ENCODE measurements around the gene PLEKHG4B.

PLEKHG4B gene

GRCh38 chr5:191036-191948, 99.3 kb downstream of the PLEKHG4B start, which contains the start of gene LRRC14B:
Gene LRRC14B, plus strand, starts transcription at chr5:191495. Its CDS starts 44 bp downstream, at chr5:191539.
- DNase-seq, result no peak

- no peak for DNase-seq
Observed at GRCh38 chr5:191949-192690, 100.2 kb downstream of the PLEKHG4B start.

GRCh38 chr5:192691-192969, 100.7 kb downstream of the PLEKHG4B start:
- no peak for DNase-seq

- DNase-seq, result no peak
Observed at GRCh38 chr5:192970-193831, 101.2 kb downstream of the PLEKHG4B start.

DNA sequence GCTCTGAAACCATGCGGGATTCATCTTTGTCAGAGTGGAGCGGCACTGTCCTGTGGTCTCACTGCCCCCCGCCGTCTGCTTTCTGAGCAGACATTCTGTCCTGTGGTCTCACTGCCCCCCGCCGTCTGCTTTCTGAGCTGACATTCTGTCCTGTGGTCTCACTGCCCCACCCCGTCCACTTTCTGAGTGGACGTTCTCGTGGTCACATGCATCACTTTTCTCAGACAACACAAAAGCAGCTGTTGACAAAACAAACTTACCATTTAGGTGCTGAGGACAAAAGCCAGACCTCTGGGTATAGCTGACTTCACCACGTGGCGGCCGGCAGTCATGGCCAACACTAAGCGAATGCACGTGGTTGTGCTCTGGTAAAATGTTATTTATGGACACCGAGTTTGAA, 102.1 kb downstream of the PLEKHG4B start:
- no peak for DNase-seq

DNA sequence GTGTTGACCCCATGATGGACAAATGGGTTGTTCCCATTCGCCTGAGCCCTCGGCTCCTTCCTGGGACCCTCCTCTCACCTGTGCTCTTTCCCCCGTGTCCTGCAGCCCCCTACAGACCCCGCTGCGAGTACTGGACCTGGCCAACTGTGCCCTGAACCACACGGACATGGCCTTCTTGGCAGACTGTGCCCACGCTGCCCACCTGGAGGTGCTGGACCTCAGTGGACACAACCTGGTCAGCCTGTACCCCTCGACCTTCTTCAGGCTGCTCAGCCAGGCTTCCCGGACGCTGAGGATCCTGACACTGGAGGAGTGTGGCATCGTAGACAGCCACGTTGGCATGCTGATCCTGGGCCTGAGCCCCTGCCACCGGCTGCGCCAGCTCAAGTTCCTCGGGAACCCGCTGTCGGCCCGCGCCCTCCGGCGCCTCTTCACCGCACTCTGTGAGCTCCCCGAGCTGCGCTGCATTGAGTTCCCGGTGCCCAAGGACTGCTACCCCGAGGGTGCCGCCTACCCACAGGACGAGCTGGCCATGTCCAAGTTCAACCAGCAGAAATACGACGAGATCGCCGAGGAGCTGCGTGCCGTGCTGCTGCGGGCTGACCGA, 102.7 kb downstream of the PLEKHG4B start:
- no peak for DNase-seq

DNA sequence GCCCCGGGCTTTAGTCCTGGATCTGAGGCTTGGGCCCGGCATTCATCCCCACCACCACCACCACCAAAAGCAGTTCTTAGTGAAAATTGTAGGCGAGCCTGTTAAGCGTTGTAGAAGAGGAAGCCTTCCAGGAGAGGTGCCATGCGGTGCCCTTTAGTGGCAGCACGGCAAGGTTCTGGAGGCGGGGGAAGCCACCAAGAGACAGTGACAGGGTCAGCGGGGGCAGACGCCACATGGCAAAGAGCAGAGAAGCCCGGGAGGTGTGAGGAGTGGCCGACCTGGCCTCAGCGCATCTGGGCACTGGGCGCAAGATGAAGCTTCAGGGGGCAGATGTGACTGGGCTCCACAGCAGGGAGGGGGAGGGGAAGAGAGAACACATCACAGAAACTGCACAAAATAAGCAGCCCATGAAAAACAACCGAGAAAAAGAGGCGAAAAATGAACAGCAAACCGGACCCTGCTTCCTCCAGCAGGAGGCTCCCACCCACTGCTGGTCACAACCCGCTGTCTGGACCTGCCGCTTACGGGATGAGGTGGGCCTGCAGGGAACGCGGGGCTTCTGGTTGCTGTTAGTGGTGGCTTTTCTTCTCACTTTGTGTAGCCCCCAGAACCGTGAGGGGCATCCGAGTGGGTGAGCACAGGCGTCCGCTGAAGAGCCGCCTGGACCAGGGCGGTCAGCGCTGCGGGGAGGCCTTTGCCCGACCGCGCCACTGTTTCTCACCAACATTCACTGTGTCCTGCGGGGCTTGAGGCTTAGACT, 103.6 kb downstream of the PLEKHG4B start:
- no peak for DNase-seq

- DNase-seq, result no peak
Observed at GRCh38 chr5:196350-196749, 104.4 kb downstream of the PLEKHG4B start.

DNA sequence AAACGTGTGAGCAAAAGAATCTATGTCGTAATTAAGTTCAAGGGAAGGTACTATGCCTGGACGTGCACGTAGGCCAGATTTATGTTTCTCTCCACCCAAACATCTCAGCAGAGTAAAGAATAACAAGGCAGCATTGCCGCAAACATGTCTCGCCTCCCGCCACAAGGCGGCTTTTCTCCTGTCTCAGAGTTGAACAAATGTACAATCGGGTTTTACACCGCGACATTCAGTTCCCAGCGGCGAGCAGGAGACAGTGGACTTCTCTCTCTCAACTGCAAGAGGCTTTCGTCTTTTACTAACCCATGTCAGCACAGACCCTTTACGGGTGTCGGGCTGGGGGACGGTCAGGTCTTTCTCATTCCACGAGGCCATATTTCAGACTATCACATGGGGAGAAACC, 105.1 kb downstream of the PLEKHG4B start:
- peak; percentile 15 for DNase-seq

DNA sequence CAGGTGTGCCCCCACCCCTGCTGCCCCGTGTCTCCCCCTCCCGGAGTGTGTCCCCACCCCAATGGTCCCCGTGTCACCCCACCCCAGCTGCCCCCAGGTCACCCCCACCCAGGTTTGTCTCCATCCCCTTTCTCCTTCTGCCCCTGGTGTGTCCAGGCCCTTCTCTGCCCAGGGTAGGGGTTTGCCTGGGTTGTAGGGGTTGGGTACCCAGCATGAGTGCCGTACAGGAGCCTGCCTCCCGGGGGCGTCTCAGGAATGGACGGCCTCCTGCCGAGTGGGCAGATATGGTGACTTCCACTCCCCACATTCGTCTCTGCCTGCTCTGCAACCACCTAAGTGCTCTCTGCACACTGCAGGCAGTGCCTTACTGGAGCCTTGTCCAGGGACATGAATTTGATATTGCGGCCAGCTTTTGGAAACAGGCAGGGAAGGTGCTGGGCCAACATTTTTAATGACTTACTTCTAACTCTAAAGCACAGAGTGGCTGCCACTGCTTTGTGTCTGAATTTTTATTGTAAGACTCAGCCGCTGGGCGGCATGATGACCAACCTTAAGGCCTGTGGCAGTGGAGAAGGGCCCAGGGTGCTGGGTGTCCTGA, 106.0 kb downstream of the PLEKHG4B start:
- DNase-seq, result no peak

- no peak for DNase-seq
Observed at GRCh38 chr5:198516-199196, 106.7 kb downstream of the PLEKHG4B start.

DNA sequence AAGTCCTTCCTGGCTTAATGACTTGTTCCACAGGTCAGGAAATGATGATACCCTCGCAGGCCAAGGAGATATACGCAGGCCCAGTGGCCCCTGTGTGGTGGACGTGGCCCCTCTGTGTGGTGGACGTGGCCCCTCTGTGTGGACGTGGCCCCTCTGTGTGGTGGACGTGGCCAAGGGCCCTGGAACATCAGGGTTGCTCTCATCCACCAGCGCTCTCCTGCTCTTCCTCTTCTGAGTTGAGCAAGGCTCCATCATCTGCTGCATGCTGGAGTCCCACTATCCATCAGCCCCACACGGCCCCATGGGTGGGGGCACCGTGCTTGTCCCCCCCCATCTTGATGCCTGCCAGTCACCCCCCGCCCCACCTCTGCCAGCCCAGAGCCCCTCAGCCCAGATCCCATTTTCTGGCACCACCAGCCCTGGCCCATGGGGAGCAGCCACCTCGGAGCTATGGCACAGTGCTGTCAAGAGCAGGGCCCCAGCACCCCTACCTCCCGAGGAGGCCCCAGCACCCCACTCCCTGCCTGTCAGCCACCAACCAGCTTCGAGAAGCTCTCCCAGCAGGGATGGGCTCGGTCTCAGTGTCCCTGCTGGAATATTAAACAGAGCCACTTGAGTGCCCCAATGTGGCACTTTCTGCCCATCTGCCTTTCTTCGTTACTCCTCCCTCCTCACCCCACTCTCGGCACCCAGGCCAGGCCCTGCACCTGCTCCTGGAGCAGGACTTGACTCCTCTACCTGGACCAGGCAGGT, 107.4 kb downstream of the PLEKHG4B start:
- DNase-seq, result no peak

DNA sequence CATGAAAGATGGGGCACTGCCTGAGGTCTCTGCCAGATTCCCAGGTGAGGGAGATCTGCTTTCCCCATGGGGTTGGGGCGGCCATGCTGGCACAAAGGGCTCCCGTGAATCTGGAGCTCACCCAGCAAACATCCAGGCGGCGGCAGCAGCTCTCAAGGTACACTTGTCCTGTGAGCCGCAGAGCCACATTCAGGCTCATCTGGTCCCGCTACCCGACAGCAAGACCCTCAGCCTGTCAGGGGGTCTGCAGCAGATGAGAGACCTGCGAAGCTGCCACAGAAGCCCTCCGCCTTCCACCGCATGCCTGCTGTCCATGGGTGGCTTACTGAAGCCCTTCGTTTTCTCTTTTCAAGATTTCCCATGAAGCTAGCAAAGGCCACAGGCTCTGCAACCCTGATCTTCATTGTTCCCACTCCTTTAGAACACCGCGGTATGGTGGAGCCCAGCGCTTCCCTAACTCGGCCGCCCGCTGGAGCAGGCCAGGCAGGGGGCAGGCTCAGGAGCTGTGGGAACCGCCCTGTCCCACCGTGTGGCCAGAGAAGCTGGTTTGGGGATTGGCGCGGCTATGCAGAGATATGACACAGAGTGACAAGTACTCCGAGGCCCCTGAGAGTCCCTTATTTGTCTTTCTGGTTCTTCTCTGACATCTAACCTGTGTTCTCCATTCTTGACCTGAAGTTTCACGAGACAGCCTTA, 108.1 kb downstream of the PLEKHG4B start:
- DNase-seq, result no peak

DNA sequence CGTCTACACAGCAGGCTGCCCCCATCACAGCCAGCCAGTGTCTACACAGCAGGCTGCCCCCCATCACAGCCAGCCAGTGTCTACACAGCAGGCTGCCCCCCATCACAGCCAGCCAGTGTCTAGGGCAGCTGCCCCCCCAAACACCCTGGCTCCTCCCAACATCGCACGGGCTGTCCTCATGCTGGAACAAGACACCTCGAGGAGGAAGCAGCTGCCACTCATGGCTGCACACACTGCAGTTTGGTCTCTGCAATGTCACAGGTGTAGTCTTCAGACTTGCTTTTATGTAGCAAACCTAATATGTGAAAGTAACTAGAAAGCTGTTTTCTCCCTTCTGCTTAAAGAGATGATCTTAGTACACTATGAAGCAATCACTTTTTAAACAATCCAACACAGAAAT, 109.0 kb downstream of the PLEKHG4B start:
- no peak for DNase-seq

GRCh38 chr5:201672-202071, 109.7 kb downstream of the PLEKHG4B start:
- DNase-seq, result no peak

- no peak for DNase-seq
Observed at GRCh38 chr5:203246-203930, 111.4 kb downstream of the PLEKHG4B start.

DNA sequence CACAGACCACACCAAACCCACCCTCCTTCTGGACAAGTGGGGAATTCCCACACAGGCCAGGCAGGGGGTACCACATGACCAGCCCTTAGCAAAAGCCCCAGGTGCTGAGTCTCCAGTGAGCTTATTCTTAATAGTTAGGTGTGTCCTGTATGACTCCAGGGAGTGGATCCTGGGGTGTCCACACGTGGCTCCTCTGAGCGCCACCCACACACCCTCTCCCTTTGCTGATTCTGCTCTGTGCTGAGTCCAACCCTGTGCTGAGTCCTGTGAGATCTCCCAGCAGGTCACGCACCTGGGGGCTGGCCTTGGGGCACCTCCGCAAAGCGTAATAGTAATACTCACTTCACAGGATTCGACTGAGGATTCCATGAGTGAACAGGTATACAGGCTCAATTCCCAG, 112.0 kb downstream of the PLEKHG4B start:
- no peak for DNase-seq

DNA sequence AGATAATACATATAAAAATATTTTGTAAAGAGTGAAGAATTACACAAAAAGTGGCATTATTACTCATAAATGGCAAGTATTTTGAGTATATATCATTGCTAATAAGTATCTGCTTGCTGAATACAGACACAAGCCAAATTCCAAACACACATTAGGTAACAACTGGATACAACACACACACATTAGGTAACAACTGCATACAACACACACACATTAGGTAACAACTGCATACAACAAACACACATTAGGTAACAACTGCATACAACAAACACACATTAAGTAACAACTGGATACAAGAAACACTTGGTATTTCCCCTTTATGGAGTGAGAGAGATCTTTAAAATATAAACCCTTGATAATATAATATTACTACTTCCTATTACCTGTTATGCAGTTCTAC, 112.5 kb downstream of the PLEKHG4B start:
- DNase-seq, result no peak
